ENCODE data around the gene GPR142. TPM values are rescaled to one million over a fixed set of nuclear protein-coding genes. Genes with fewer than 3 reads are reported as not detected.

Gene GPR142
- total RNA-seq, 1 donor from 2014 or later = not detected

- Histone ChIP-seq H3K4me3 (peak overlapping the region; percentile 49 to 55), H3K9me3 (no peaks in the 10 kb centered on the region), H3K36me3 (no peaks in the 10 kb centered on the region), H3K27me3 (peaks cover 4% of the 10 kb centered on the region), H3K27ac (no peak overlapping the region), H3K4me1 (peaks cover 0 to 2% of the 10 kb centered on the region in 2 donors)
- intact Hi-C loops (cut with DNase I) = no loop called here
- TF ChIP-seq, protein P1, sequence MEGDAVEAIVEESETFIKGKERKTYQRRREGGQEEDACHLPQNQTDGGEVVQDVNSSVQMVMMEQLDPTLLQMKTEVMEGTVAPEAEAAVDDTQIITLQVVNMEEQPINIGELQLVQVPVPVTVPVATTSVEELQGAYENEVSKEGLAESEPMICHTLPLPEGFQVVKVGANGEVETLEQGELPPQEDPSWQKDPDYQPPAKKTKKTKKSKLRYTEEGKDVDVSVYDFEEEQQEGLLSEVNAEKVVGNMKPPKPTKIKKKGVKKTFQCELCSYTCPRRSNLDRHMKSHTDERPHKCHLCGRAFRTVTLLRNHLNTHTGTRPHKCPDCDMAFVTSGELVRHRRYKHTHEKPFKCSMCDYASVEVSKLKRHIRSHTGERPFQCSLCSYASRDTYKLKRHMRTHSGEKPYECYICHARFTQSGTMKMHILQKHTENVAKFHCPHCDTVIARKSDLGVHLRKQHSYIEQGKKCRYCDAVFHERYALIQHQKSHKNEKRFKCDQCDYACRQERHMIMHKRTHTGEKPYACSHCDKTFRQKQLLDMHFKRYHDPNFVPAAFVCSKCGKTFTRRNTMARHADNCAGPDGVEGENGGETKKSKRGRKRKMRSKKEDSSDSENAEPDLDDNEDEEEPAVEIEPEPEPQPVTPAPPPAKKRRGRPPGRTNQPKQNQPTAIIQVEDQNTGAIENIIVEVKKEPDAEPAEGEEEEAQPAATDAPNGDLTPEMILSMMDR (IDR thresholded peaks at IDR 0.05) = no peak
- DNase-seq (ENCODE audit: low spot score in 2 of 2) = no peak
Observed at GRCh38 chr17:74326506-74326905, 40.8 kb upstream of the GPR142 start.

DNA sequence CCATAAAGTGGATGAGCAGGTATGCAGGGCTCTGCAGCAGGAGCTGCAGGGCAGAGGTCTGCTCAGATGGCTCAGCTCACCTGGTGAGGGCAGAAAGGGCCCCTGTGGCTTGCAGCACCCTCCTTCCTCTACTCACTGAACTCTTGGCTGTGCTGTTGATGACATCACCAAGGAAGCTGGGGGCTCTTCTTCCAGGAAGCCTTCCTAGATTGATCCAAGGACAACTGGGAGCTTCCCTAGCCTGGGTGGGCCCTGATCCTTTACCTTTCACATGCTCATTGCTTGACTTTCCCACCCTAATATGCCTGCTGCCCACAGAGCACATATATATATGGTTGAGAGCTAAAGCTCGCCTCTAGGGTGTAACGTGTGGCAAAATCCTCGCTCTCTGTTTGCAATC, 38.8 kb upstream of the GPR142 start:
- Histone ChIP-seq H3K27me3 (peaks cover 4% of the 10 kb centered on the region), H3K4me1 (peaks cover 0 to 2% of the 10 kb centered on the region in 2 donors), H3K36me3 (no peaks in the 10 kb centered on the region), H3K27ac (no peak overlapping the region), H3K9me3 (no peaks in the 10 kb centered on the region), H3K4me3 (no peak overlapping the region)
- TF ChIP-seq, protein P1 (IDR thresholded peaks at IDR 0.05) = no peak
- intact Hi-C loops (cut with DNase I) = no loop called here
- DNase-seq (ENCODE audit: low spot score in 2 of 2) = no peak

- H3K27me3 ChIP-seq = peaks cover 4% of the 10 kb centered on the region
- intact Hi-C loops (cut with DNase I) = no loop called here
- no peak overlapping the region for H3K4me3 ChIP-seq
- peaks cover 0 to 2% of the 10 kb centered on the region in 2 donors for H3K4me1 ChIP-seq
- DNase-seq (ENCODE audit: low spot score in 2 of 2) = no peak
- no peaks in the 10 kb centered on the region for H3K36me3 ChIP-seq
- TF ChIP-seq, protein P1 (IDR thresholded peaks at IDR 0.05) = no peak
- H3K27ac ChIP-seq = no peak overlapping the region
- H3K9me3 ChIP-seq = no peaks in the 10 kb centered on the region
Observed at GRCh38 chr17:74329378-74329777, 37.9 kb upstream of the GPR142 start.

DNA sequence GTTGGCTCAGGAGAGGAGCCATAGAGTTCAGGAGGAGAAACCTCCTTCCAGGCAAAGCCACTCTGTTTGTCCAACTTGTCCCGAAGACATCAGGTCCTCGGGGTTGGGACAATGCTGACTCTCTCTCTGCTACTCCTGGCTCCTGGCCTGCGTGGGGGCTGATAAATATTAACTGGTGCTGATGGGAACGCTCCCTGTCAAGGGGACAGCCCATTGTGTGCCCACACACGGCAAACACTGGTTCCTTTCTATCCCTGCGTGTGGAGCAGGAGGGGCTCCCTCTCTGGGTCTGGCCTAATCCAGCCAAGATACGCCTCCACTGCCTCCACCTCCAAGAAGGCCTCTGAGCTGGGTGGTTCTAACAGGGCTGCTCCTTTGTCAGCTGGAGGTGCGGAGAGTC, 36.9 kb upstream of the GPR142 start:
- TF ChIP-seq, protein P1 (IDR thresholded peaks at IDR 0.05) = no peak
- Histone ChIP-seq H3K27ac (no peak overlapping the region), H3K36me3 (no peaks in the 10 kb centered on the region), H3K27me3 (peaks cover 4% of the 10 kb centered on the region), H3K4me3 (no peak overlapping the region), H3K9me3 (no peaks in the 10 kb centered on the region), H3K4me1 (peaks cover 0 to 2% of the 10 kb centered on the region in 2 donors)
- no peak for DNase-seq (ENCODE audit: low spot score in 2 of 2)
- intact Hi-C loops (cut with DNase I) = no loop called here

DNA sequence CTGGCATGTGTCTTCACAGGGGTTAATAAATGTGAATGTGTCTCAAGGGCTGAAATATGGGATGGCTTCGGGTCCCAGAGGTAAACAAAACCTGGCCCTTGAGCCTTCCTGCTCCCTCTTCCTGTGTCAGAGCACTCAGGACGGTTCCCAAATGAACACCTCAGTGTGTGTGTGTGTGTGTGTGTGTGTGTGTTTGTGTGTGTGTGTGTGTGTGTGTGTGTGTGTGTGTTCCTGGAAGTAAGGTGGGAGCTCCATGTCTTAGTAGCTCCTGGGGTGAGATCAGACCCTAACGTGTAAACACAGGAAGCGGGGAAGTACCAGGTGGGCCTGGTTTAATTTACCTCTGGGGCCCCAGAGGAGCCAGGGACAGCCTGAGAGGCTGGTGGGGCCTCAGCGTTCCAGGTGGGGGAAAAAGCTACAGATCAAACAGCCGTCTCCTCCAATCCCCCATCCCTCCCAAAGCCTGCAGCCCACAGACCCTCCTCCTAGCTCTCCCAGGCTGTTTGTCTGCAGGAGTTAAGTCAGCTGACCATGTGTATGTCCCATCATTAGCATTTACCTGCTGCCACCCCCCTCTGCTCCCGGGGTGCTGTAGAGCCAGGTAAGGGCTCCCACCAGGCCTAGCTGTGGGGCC, 35.2 kb upstream of the GPR142 start:
- H3K4me3 ChIP-seq = no peak overlapping the region
- intact Hi-C loops (cut with DNase I) = no loop called here
- H3K4me1 ChIP-seq = no peaks in the 10 kb centered on the region
- no peaks in the 10 kb centered on the region for H3K27me3 ChIP-seq
- TF ChIP-seq, protein P1 (IDR thresholded peaks at IDR 0.05) = no peak
- no peaks in the 10 kb centered on the region for H3K36me3 ChIP-seq
- no peaks in the 10 kb centered on the region for H3K9me3 ChIP-seq
- no peak for DNase-seq (ENCODE audit: low spot score in 2 of 2)
- H3K27ac ChIP-seq = no peak overlapping the region
